ENCODE results near the gene ETV1. TPM values are rescaled to one million over a fixed set of nuclear protein-coding genes. Genes with fewer than 3 reads are reported as not detected.
A peak's percentile ranks its signal among the peaks of the same experiment; 100 is the strongest.
"Not testable (repeated sequence)": the region's sequence is repeated elsewhere in the genome, so short reads cannot be mapped to it uniquely, and the experiment has no call there.

ETV1 gene
- total RNA-seq, 4 donors from 2014 or later = 2.0 to 32.9 (median 3.0) TPM; not detected in 1

- Histone ChIP-seq H3K4me3 (no peak overlapping the region), H3K4me1 (peaks cover 0 to 10% (median 5%) of the 10 kb centered on the region in 4 donors), H3K27me3 (no peaks in the 10 kb centered on the region), H3K27ac (peak overlapping the region in 2 of 4 donors; percentile 15 to 28), H3K9me3 (no peaks in the 10 kb centered on the region), H3K36me3 (no peaks in the 10 kb centered on the region)
- intact Hi-C loops (cut with DNase I; ENCODE audit: low total_unique reads) = no loop called here
- TF ChIP-seq CTCF (IDR thresholded peaks at IDR 0.05) (no peak), POLR2A (IDR thresholded peaks at IDR 0.05) (no peak), EP300 (IDR thresholded peaks at IDR 0.05; ENCODE audit: low read depth) (no peak), POLR2AphosphoS5 (IDR thresholded peaks at IDR 0.05) (no peak)
- 36 to 40% methylated on average over 1 of the region's 1 CpG for WGBS, 2 donors (ENCODE audit: low coverage in 1 of 2)
- DNase-seq = peak; percentile 20
- in situ Hi-C loops (cut with MboI; ENCODE audit: low pct_ligation_motif_present in 1 of 4, low pct_unique_long_range_greater_than_20kb in 1 of 4, low sequenced_read_pairs in 3 of 4) = no loop called here
These were observed 69.3 kb downstream of the ETV1 start for GRCh38 chr7:13920053-13920697.

- DNase-seq; H3K36me3 ChIP-seq; H3K27me3 ChIP-seq; H3K4me3 ChIP-seq; in situ Hi-C loops (cut with MboI; ENCODE audit: low pct_ligation_motif_present in 1 of 4, low pct_unique_long_range_greater_than_20kb in 1 of 4, low sequenced_read_pairs in 3 of 4); intact Hi-C loops (cut with DNase I; ENCODE audit: low total_unique reads); H3K9me3 ChIP-seq; H3K27ac ChIP-seq: not testable (repeated sequence)
- peaks cover 0 to 10% (median 5%) of the 10 kb centered on the region in 4 donors for H3K4me1 ChIP-seq
- 86% methylated on average over 3 of the region's 3 CpGs; no CpG with 5 or more reads in 1 of the 2 donors for WGBS, 2 donors (ENCODE audit: low coverage in 1 of 2)
These were observed 71.1 kb downstream of the ETV1 start for GRCh38 chr7:13918333-13918732.

GRCh38 chr7:13917103-13917502 is 72.4 kb downstream of the ETV1 start:
- H3K4me1 ChIP-seq = peaks cover 0 to 20% (median 5%) of the 10 kb centered on the region in 4 donors
- in situ Hi-C loops (cut with MboI; ENCODE audit: low pct_ligation_motif_present in 1 of 4, low pct_unique_long_range_greater_than_20kb in 1 of 4, low sequenced_read_pairs in 3 of 4); H3K9me3 ChIP-seq; DNase-seq; H3K27ac ChIP-seq; H3K27me3 ChIP-seq; H3K4me3 ChIP-seq; H3K36me3 ChIP-seq; intact Hi-C loops (cut with DNase I; ENCODE audit: low total_unique reads): not testable (repeated sequence)
- 66 to 94% methylated on average over 4 to 7 of the region's 7 CpGs for WGBS, 2 donors (ENCODE audit: low coverage in 1 of 2)

- intact Hi-C loops (cut with DNase I; ENCODE audit: low total_unique reads) (no loop called here), in situ Hi-C loops (cut with MboI; ENCODE audit: low pct_ligation_motif_present in 1 of 4, low pct_unique_long_range_greater_than_20kb in 1 of 4, low sequenced_read_pairs in 3 of 4) (no loop called here)
- 63 to 64% methylated on average over 1 to 2 of the region's 2 CpGs for WGBS, 2 donors (ENCODE audit: low coverage in 1 of 2)
- DNase-seq = no peak
- peaks cover 0 to 25% (median 5%) of the 10 kb centered on the region in 4 donors for H3K4me1 ChIP-seq
- TF ChIP-seq CTCF (IDR thresholded peaks at IDR 0.05) (no peak), POLR2AphosphoS5 (IDR thresholded peaks at IDR 0.05) (no peak), EP300 (IDR thresholded peaks at IDR 0.05; ENCODE audit: low read depth) (no peak), POLR2A (IDR thresholded peaks at IDR 0.05) (no peak)
- no peaks in the 10 kb centered on the region for H3K36me3 ChIP-seq
- H3K27me3 ChIP-seq = no peaks in the 10 kb centered on the region
- H3K27ac ChIP-seq = no peak overlapping the region
- no peak overlapping the region for H3K4me3 ChIP-seq
- no peaks in the 10 kb centered on the region for H3K9me3 ChIP-seq
These were observed 73.6 kb downstream of the ETV1 start for GRCh38 chr7:13915891-13916290.

- no peak for TF ChIP-seq POLR2A (IDR thresholded peaks at IDR 0.05)
- no peak for TF ChIP-seq POLR2AphosphoS5 (IDR thresholded peaks at IDR 0.05)
- no peak overlapping the region for H3K27ac ChIP-seq
- no peak for DNase-seq
- no peak overlapping the region for H3K4me3 ChIP-seq
- intact Hi-C loops (cut with DNase I; ENCODE audit: low total_unique reads) = no loop called here
- no peaks in the 10 kb centered on the region for H3K27me3 ChIP-seq
- 28 to 46% methylated on average over 4 of the region's 4 CpGs for WGBS, 2 donors (ENCODE audit: low coverage in 1 of 2)
- no peaks in the 10 kb centered on the region for H3K9me3 ChIP-seq
- H3K4me1 ChIP-seq = peaks cover 0 to 20% (median 1%) of the 10 kb centered on the region in 4 donors
- H3K36me3 ChIP-seq = no peaks in the 10 kb centered on the region
- in situ Hi-C loops (cut with MboI; ENCODE audit: low pct_ligation_motif_present in 1 of 4, low pct_unique_long_range_greater_than_20kb in 1 of 4, low sequenced_read_pairs in 3 of 4) = no loop called here
These were observed 76.7 kb downstream of the ETV1 start for GRCh38 chr7:13912715-13913278.
